Measurements from ENCODE around the gene CSTF1. TPM values are rescaled to one million over a fixed set of nuclear protein-coding genes. Genes with fewer than 3 reads are reported as not detected.

Gene CSTF1
- total RNA-seq, 1 donor from 2014 or later, result 15.3 TPM

DNA sequence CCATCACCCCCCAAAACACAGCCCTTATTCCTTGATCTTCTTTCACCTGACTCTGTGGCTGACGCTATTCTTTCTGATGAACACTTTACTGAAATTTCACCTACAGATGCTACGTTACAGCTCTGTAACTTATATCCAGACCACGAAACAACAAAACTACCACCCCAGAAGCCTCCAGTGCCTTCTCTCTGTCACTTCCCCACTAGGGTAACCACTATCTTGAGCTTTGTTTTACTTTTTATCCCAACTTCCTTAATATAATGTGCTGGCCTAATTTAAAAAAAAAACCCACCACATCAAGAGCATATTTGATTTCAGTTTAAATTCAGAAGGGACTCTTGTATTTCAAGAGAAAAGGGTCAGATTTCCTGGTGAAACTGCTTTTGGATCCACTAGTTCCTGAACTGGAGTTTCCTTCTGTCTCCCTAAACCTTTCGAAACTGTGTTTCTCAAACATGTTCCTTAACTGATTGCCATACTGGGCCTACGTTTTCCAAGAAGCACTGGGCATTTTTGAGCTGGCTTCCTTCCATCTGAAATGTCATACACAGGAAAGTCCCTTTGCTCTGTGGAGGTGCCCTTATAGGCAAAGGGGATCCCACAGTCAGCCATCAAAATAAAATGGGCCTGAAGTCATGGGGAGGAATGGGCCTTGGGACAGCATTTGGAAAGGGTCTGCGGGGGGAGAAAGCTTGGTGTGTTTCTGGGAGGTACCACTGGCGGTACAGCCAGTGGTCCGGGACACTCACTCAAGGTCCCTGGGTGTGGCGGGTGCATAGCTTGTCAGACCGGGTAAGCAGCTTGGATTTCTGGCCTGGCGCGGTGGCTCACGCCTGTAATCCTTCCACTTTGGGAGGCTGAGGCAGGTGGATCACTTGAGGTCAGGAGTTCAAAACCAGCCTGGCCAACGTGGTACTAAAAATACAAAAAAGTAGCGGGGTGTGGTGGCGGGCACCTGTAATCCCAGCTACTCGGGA lies 50.2 kb downstream of the CSTF1 start:
- intact Hi-C loops (cut with DNase I), result no loop called here
- DNase-seq (ENCODE audit: low spot score), result no peak

DNA sequence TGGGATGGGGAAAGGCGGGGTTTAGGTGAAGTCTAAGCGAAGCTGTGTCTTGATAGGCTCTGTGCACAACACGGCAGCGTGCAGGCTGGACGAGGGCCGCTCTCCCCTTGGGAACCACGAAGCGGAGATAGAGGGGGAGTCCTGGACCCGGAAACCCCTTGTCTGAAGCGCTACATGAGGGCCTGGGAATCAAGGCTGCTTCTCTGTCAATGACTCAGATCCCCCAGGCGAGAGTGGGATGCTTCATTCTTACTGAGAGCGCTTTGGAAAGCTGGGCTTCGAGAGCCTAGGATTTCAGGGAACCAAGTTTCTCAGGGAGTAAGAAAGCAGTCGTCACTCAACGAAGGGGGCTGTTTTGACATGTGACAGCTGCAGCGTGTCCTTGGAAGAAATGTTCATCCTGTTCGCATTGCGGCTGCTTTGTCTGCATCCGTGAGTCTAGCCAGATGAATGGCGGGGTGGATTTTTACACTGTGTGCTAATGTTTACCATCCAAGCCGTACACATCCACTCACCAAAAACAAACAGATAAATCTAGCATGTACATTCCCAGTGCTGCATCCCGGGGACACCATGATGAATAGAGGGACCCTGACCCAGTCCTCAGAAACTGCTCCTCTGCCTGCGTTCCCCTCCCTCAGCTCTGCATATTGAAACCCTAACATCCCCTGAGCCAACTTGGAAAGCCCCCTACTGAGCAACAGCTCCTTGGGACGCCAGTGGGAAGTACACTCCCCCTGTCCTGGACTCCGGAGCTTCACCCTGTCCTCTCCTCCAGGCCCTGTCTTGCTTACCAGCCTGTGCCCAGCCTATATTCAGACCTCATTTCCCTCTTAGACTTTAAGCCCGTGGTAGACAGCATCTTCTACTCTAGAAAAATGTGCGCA lies 51.5 kb downstream of the CSTF1 start:
- intact Hi-C loops (cut with DNase I), result no loop called here
- no peak for DNase-seq (ENCODE audit: low spot score)

DNA sequence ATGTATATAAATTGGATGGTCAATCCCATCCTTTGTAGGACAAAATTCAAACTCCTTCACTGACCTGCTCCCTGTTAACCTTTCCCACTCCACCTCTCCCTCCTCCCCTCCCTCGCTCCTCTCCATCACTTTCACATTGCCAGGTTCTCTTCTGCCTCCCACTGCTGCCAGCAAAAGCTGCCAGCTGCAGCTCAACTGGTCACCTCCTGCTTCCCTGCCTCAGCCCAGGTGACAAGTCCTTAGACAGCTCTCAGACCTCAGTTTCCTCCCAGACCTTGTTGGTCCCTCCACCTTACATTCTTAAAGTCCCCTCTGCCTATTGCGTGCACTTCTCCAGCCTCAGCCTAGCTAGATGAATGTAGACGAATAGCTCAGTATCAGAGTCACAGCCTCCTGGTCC lies 52.7 kb downstream of the CSTF1 start:
- intact Hi-C loops (cut with DNase I), result no loop called here
- DNase-seq (ENCODE audit: low spot score), result no peak

DNA sequence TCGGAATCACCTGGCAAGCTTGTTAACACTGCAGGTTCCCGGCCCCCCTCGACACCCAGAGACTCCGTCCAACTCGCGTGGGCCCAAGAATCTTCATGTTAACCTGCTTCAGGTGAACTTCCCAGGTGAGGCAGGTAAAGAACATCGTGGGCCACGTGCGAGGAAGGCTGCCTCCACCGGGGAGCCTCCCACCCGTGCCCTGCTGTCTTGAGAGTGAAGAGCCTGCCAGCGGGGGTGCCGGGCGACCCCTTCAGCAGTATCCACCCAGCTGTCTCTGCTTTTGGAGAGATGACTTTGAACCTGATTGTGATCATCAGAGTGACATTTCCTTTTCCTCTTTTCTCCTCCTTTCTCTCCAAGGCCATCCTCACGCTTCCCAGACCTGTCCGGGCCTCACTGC lies 53.1 kb downstream of the CSTF1 start:
- intact Hi-C loops (cut with DNase I), result no loop called here
- no peak for DNase-seq (ENCODE audit: low spot score)

DNA sequence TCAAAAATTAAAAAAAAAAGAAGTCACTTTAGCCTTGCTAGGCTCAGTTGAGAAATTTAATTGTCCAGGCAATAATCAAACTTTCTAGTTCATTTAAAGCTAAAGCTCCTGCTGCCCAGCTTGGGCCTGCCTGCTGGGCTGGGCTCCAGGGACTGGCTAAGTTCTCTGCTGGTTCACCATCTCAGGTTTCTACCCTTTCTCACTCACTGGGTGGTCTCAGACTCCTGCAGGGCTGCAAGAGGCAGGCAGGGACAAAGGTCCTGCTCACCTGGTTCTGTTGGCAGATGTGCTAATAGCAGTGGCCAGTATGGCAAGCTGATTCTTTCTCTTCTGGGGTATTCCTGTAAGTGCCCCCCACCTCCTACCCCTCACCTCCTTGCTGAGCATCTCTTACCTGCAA lies 54.8 kb downstream of the CSTF1 start:
- DNase-seq (ENCODE audit: low spot score), result no peak
- intact Hi-C loops (cut with DNase I), result no loop called here

DNA sequence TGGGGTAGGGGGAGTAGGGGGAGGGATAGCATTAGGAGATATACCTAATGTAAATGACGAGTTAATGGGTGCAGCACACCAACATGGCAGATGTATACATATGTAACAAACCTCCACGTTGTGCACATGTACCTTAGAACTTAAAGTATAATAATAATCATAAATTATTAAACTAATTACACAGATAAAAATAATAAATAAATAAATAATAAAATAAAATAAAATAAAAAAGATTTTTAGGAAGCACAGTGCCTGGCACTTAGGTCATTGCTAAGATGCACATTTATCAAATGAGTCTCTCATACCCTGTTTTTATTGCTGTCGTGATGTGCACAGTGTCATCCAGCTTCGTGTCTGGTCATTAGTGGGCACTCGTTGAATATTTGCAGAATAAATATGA lies 57.0 kb downstream of the CSTF1 start:
- intact Hi-C loops (cut with DNase I), result no loop called here
- no peak for DNase-seq (ENCODE audit: low spot score)

DNA sequence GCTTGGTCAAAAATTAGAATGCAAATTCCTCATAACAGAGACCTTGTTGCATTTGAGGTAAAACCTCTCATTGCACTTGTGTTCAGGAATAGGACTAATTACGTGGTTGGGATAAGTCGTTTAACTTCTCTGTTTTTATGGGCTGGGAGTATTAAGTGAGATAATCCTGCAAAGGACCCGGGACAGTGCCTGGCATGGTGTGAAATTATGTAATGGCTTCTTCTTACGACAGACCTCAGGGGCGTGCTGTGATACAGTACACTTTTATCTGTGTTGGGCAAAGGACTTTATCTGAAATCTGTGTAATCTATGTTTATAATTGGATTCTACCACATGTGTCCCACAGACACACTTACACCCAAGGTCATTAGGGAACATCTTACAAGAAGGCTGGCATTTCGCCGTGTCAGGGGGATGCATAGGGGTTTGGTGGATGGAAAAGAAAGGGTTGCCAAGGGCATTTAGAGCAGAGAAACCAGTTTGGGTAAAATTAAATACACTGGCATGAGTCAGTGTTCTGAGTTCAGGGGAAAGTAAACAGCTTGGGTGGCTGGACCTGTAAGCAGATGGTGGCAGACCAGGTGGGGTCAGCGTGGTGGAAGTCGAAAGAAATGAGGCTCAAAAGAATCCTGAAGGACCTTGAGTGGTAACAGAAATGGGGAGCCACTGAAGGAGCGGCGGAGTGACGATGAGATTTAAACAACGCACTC lies 58.8 kb downstream of the CSTF1 start:
- DNase-seq (ENCODE audit: low spot score), result no peak
- intact Hi-C loops (cut with DNase I), result no loop called here

DNA sequence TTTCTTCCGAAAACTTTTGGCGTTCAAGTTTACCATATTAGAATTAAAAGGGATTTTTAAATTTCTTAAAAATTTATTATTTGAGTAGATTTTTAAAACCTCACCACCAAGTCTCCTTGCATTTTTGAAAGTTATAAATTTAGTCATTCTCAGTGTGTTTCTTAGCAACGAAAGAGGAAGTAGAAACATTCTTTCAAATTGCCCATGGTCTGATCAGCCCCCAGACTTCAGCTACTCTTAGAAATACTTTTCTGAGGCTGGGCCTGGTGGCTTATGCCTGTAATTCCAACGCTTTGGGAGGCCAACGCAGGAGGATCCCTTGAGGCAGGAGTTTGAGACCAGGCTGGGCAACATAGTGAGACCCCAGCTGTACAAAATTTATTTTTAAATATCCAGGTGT lies 60.9 kb downstream of the CSTF1 start:
- intact Hi-C loops (cut with DNase I), result no loop called here
- DNase-seq (ENCODE audit: low spot score), result no peak

DNA sequence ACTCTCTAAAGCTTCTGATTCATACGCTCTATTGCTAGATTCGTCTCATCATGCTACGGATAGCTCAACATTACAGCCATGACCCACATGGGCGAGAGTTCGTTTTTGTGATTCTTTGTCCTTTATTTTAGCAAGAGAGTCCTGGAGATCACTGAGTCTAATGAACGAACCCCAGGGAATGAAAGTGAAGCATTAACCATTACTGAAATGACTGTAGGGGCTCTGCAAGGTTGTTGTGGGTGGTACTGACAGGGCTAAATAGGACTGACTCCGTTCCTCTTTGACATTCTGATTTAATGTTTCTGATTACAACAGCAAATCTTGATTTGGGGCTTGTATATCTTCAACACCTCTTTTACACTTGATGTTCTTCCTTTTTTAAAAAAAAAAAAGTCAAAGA lies 62.3 kb downstream of the CSTF1 start:
- intact Hi-C loops (cut with DNase I), result no loop called here

More for the DNA sequence above, 62.3 kb downstream of the CSTF1 start:
- no peak for DNase-seq (ENCODE audit: low spot score)

Other genes with a start within 250 kb of the CSTF1 start
- not detected for gene MC3R, start 143.9 kb upstream of the CSTF1 start, total RNA-seq
- gene FAM210B, start 33.7 kb upstream of the CSTF1 start, total RNA-seq, result 41.5 TPM
- gene AURKA, start 430 bp upstream of the CSTF1 start, total RNA-seq, result 3.2 TPM
- gene CASS4, start 19.6 kb downstream of the CSTF1 start, total RNA-seq, result 0.30 TPM
- 76.0 TPM for gene RTF2, start 76.0 kb downstream of the CSTF1 start, total RNA-seq
- not detected for gene FAM209A, start 132.1 kb downstream of the CSTF1 start, total RNA-seq
- not detected for gene FAM209B, start 140.6 kb downstream of the CSTF1 start, total RNA-seq
- gene TFAP2C, start 236.7 kb downstream of the CSTF1 start, total RNA-seq, result 0.22 TPM

Measured in cardiac septum (tissue), 1 donor.